DND-41 (cell line): ENCODE data around the gene SYT1.

ENCODE experiments used
- ATAC-seq: fragments of 200-7000 bp; cut with Tn5 transposase; 3 replicates; pipeline ENCODE4 v1.9.1; 2021; ENCODE audit warnings: low read depth; ENCODE audit not compliant: insufficient read depth
- DNase-seq: peaks from one replicate; pipeline ENCODE4 v3.0.0-alpha.2; 2020
- H2AFZ ChIP-seq: 2 replicates; pipeline ENCODE4 v1.6.0; 2012; ENCODE audit warnings: low read depth, low read length
- H3K27ac ChIP-seq: 2 replicates; pipeline ENCODE4 v1.5.1; 2012; ENCODE audit warnings: low read length, inconsistent platforms
- H3K27me3 ChIP-seq: fragments of 200-600 bp; sonication (generic); 2 replicates; pipeline ENCODE4 v1.6.0; 2012; ENCODE audit warnings: low read length, mild to moderate bottlenecking, inconsistent platforms; ENCODE audit not compliant: insufficient read depth, poor library complexity
- H3K36me3 ChIP-seq: 2 replicates; pipeline ENCODE4 v1.5.1; 2012; ENCODE audit warnings: low read length, inconsistent platforms; ENCODE audit not compliant: insufficient read depth
- H3K4me1 ChIP-seq: 2 replicates; pipeline ENCODE4 v1.5.1; 2012; ENCODE audit warnings: mild to moderate bottlenecking, low read length; ENCODE audit not compliant: insufficient read depth
- H3K4me2 ChIP-seq: 2 replicates; pipeline ENCODE4 v1.6.0; 2012; ENCODE audit warnings: mild to moderate bottlenecking, moderate library complexity, low read length, inconsistent platforms; ENCODE audit not compliant: insufficient read depth
- H3K4me3 ChIP-seq, 2 experiments: fragments of 200-600 bp in 1 of 2; shearing (Covaris generic) in 1 of 2; 2 replicates each; pipeline ENCODE4 v1.5.1; 2012 to 2016; ENCODE audit warnings: inconsistent platforms in 2 of 2, low read length in 2 of 2, mild to moderate bottlenecking in 2 of 2, low read depth in 1 of 2, moderate library complexity in 1 of 2
- H3K79me2 ChIP-seq: 2 replicates; pipeline ENCODE4 v1.6.0; 2012; ENCODE audit warnings: low read length, inconsistent platforms; ENCODE audit not compliant: insufficient read depth
- H3K9ac ChIP-seq: 2 replicates; pipeline ENCODE4 v1.6.0; 2012; ENCODE audit warnings: low read depth, mild to moderate bottlenecking, inconsistent platforms, low read length, moderate library complexity
- H3K9me3 ChIP-seq: 2 replicates; pipeline ENCODE4 v1.5.1; 2012; ENCODE audit warnings: low read length, moderate library complexity, mild to moderate bottlenecking, inconsistent platforms; ENCODE audit not compliant: insufficient read depth, severe bottlenecking
- H4K20me1 ChIP-seq: 2 replicates; pipeline ENCODE4 v1.6.0; 2012; ENCODE audit warnings: low read length; ENCODE audit not compliant: insufficient read depth
- EZH2 ChIP-seq: IDR thresholded peaks from 3 replicates; pipeline ENCODE4 v1.6.1; 2012; ENCODE audit warnings: borderline replicate concordance, low read depth, mild to moderate bottlenecking, moderate library complexity, low read length, inconsistent platforms; ENCODE audit not compliant: severe bottlenecking
- TF ChIP-seq, protein P1 (sequence below): IDR thresholded peaks from 2 replicates; pipeline ENCODE4 v1.5.1; 2012; ENCODE audit warnings: borderline replicate concordance, low read length, moderate library complexity, mild to moderate bottlenecking; ENCODE audit not compliant: poor library complexity, severe bottlenecking; ENCODE audit errors: extremely low read depth

SYT1 gene

DNA sequence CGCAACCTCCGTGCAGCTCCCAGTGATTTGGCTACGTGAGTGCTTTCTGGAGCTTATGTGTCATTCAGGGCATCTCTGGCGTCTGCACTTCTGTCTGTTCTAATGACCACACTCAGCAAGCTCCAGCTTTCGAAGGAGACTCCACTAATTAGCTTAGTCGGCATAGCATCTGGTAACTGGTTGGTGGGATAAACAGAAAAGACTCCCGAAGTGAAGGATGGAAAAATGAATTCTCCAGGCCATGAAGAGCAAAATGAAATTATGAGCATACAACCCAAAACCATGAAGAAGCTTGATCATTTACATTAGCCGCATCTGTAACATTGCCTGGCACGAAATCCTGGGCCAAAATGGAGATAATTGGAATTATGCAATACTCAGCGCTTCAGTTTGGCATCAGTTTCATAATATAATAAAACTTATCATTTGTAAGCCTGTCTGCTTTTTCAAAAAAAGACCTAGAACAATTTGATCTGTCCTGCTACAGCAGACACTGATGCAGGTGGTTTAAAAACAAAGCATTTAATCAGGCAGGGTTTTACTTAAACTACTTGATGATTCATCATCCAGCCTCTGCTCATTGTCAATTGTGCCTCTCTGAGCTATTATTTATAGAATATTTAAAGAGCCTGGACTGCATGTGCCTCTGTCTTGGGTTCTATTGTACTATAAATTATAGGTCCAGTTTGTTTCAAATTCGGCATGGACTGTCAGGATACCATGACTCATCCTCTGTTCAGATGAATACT, 87.4 kb downstream of the SYT1 start:
- Histone ChIP-seq H3K9ac (no peak overlapping the region), H3K4me1 (no peaks in the 10 kb centered on the region), H3K36me3 (no peaks in the 10 kb centered on the region), H3K4me2 (no peak overlapping the region), H3K27me3 (no peaks in the 10 kb centered on the region), H4K20me1 (no peaks in the 10 kb centered on the region), H3K4me3 (no peak overlapping the region), H3K27ac (no peak overlapping the region), H3K79me2 (no peaks in the 10 kb centered on the region), H3K9me3 (no peaks in the 10 kb centered on the region), H2AFZ (no peak overlapping the region)
- no peak for DNase-seq
- TF ChIP-seq, protein P1, sequence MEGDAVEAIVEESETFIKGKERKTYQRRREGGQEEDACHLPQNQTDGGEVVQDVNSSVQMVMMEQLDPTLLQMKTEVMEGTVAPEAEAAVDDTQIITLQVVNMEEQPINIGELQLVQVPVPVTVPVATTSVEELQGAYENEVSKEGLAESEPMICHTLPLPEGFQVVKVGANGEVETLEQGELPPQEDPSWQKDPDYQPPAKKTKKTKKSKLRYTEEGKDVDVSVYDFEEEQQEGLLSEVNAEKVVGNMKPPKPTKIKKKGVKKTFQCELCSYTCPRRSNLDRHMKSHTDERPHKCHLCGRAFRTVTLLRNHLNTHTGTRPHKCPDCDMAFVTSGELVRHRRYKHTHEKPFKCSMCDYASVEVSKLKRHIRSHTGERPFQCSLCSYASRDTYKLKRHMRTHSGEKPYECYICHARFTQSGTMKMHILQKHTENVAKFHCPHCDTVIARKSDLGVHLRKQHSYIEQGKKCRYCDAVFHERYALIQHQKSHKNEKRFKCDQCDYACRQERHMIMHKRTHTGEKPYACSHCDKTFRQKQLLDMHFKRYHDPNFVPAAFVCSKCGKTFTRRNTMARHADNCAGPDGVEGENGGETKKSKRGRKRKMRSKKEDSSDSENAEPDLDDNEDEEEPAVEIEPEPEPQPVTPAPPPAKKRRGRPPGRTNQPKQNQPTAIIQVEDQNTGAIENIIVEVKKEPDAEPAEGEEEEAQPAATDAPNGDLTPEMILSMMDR, result no peak
- no peak for TF ChIP-seq EZH2
- ATAC-seq, result no peak

DNA sequence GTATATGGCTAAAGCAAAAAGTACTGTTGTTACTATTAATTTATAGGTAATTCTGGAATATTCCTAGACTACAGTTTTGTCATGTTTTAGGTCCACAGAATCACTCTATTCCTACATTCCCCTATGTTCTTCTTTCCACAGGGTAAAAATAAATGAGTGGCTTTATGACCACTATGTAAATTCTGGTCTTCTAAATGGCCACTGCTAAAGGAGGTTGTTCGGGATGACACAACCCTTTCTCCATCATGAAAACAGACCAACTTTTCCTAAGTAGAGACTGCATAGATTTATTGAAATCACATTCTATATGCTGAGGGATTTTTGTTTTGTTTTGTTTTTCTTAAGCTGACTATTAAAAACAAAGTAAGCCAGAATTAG, 88.0 kb downstream of the SYT1 start:
- no peak overlapping the region for H3K4me2 ChIP-seq
- no peaks in the 10 kb centered on the region for H3K9me3 ChIP-seq
- H3K36me3 ChIP-seq, result no peaks in the 10 kb centered on the region
- no peaks in the 10 kb centered on the region for H3K27me3 ChIP-seq
- no peak for DNase-seq
- H3K27ac ChIP-seq, result no peak overlapping the region
- no peak for TF ChIP-seq EZH2
- TF ChIP-seq, protein P1, result no peak
- no peak for ATAC-seq
- H3K4me3 ChIP-seq, result no peak overlapping the region
- H3K79me2 ChIP-seq, result no peaks in the 10 kb centered on the region
- no peak overlapping the region for H3K9ac ChIP-seq
- H4K20me1 ChIP-seq, result no peaks in the 10 kb centered on the region
- no peaks in the 10 kb centered on the region for H3K4me1 ChIP-seq
- no peak overlapping the region for H2AFZ ChIP-seq

DNA sequence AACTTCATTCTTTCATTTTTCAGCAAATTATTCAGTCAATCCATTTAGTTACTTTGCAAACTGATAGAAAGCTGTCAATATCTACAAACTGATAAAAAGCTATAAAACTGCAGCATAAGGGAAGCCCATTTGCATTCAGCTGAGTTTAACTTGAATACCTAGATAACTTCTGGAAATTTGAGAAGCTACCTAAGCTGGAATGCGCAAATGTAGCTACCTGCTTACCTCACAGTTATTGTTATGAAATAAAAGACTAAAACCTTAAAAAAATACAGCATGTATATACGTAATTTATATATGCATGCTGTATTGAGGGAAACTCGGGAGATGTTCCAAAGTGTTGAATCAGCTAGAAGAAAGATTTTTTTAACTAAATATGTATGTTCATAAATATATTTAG, 94.4 kb downstream of the SYT1 start:
- no peaks in the 10 kb centered on the region for H4K20me1 ChIP-seq
- no peaks in the 10 kb centered on the region for H3K27me3 ChIP-seq
- H3K79me2 ChIP-seq, result no peaks in the 10 kb centered on the region
- no peaks in the 10 kb centered on the region for H3K4me1 ChIP-seq
- no peaks in the 10 kb centered on the region for H3K36me3 ChIP-seq
- DNase-seq (no peak), ATAC-seq (no peak)
- no peak overlapping the region for H3K4me3 ChIP-seq
- no peak overlapping the region for H3K4me2 ChIP-seq
- H3K9ac ChIP-seq, result no peak overlapping the region
- TF ChIP-seq, protein P1, result no peak
- TF ChIP-seq EZH2, result no peak
- H3K9me3 ChIP-seq, result no peaks in the 10 kb centered on the region
- H3K27ac ChIP-seq, result no peak overlapping the region
- H2AFZ ChIP-seq, result no peak overlapping the region
